ENCODE data around the gene PRR18. TPM values are rescaled to one million over a fixed set of nuclear protein-coding genes. Genes with fewer than 3 reads are reported as not detected.

PRR18 gene
- total RNA-seq, 4 donors from 2014 or later = not detected

DNA sequence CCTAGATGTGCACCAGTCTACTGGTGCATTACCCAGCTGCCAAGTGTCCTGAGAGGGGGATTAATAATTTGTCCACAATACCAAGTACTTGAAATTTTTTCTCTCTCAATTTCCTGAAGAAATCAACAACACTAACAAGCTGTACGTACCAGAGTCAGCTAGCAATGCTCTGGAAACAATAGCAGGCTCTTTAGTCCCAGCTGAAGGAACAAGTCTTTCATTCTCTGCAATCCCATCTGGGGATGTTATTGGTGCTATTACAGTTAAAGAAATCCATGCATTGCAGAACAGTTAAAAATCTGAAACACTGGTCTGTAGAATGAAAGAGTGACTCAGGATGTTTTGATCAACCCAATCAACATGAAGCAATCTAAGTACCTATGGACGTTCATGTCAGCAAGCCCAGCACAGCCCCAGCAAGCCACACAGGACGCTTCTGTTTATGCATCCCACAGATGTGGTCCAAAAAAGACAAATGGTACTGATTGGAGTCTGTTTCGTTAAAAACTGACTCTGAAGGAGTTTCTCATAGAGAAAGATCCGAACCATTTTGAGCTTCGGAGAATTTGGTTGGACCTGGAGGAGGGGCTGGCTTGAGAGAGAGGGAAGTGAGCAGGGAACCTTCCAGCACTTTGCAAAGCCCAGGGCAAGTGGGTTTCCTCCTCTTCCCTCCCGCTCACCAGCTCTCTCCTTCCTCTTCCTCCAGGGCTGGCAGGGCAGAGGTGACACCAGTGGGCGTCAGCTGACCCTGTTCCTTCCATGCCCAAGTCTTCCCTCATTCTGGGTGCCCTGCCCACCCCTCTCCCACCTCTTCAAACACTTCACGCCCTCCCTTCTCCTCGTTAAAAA is 11.9 kb downstream of the PRR18 start:
- intact Hi-C loops (cut with DNase I; ENCODE audit: low total_unique reads) = no loop called here
- Histone ChIP-seq H3K27ac (no peak overlapping the region), H3K4me1 (no peaks in the 10 kb centered on the region), H3K9me3 (no peaks in the 10 kb centered on the region), H3K36me3 (no peaks in the 10 kb centered on the region), H3K4me3 (no peak overlapping the region), H3K27me3 (no peaks in the 10 kb centered on the region)
- no peak for TF ChIP-seq POLR2A (IDR thresholded peaks at IDR 0.05)
- TF ChIP-seq, protein P1, sequence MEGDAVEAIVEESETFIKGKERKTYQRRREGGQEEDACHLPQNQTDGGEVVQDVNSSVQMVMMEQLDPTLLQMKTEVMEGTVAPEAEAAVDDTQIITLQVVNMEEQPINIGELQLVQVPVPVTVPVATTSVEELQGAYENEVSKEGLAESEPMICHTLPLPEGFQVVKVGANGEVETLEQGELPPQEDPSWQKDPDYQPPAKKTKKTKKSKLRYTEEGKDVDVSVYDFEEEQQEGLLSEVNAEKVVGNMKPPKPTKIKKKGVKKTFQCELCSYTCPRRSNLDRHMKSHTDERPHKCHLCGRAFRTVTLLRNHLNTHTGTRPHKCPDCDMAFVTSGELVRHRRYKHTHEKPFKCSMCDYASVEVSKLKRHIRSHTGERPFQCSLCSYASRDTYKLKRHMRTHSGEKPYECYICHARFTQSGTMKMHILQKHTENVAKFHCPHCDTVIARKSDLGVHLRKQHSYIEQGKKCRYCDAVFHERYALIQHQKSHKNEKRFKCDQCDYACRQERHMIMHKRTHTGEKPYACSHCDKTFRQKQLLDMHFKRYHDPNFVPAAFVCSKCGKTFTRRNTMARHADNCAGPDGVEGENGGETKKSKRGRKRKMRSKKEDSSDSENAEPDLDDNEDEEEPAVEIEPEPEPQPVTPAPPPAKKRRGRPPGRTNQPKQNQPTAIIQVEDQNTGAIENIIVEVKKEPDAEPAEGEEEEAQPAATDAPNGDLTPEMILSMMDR (IDR thresholded peaks at IDR 0.05) = no peak
- DNase-seq = no peak

DNA sequence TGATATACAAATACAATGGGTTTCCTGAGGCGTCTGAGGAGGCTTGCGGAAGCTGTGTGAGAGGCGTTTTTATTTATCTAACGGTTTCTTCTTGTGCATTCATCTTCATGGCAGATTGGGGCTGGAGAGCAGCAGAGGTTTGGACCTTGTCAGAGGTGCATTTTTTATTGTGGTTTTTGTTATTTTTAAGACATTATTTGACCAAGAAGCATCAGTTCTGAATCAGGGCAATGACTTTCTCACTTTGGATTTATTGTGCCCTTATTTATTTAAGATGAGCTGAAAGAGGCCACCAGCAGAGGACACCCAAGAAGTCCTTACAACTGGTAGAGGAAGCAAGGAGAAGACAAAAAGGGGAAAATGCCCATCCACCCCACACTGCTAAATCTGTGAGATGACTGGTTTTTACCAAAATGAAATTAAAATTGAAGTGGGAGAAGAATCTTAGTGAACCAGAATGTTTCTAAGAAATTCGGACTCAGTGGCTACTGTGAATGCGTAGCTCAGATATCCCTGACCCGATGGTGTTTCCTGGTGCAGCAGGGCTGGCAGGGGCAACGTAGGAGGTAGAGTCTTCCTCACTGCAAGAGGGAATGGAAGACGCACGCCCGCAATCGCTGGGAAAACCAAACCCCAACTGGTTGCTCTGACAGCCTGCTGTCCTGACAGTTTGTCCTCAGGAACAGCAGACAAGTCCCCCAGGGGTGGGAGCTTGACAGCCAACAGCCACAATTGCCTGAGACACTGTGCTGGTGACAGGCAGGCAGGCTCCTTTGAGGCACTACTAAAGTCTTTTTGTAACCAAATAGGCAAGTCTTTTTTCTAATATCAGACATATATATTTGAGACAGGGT is 14.2 kb downstream of the PRR18 start:
- no peaks in the 10 kb centered on the region for H3K36me3 ChIP-seq
- no peak for TF ChIP-seq POLR2A (IDR thresholded peaks at IDR 0.05)
- TF ChIP-seq, protein P1 (IDR thresholded peaks at IDR 0.05) = no peak
- no peaks in the 10 kb centered on the region for H3K27me3 ChIP-seq
- no peaks in the 10 kb centered on the region for H3K9me3 ChIP-seq
- H3K27ac ChIP-seq = no peak overlapping the region
- no peaks in the 10 kb centered on the region for H3K4me1 ChIP-seq
- intact Hi-C loops (cut with DNase I; ENCODE audit: low total_unique reads) = no loop called here
- no peak for DNase-seq
- H3K4me3 ChIP-seq = no peak overlapping the region

DNA sequence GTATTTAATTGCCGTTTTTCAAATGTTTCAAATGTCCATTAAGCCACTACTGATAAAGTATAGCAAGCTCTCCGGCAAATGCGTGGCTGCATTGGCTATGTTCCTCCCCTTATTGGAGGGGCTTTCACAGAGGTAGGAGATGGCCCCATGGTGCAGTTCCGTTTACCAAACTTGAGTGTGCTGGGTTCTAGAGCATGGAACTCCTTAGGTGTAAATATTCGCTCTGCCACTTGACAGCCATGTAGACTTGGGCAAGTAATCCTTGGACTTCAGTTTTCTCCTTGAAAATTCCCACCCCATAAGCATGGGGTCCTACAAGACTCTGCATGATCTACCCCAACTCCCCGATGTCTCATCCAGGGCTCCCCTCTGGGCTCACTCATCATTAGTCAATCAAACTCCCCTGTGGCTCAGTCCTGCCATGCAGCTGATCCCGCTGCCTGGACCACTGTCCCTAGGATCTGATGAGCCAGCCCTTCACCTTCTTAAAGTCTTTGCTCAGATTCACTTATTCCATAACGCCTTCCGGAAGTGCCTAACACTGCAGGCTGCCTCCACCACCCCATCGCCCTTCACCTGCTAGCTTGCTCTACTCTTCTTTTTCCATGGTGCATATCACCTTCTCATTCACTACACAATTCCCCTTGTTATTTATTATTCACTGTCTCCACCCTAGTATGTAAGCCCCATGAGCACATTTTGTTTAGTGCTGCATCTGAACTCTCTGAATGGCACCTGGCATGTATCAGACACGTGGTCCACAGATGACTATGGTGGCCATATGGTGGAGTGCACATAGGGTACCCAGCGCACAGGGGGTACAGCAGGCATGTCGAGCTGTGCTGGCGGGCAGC is 18.8 kb downstream of the PRR18 start:
- intact Hi-C loops (cut with DNase I; ENCODE audit: low total_unique reads) = no loop called here
- Histone ChIP-seq H3K36me3 (no peaks in the 10 kb centered on the region), H3K9me3 (no peaks in the 10 kb centered on the region), H3K4me1 (no peaks in the 10 kb centered on the region), H3K4me3 (no peak overlapping the region), H3K27ac (no peak overlapping the region), H3K27me3 (no peaks in the 10 kb centered on the region)
- TF ChIP-seq, protein P1 (IDR thresholded peaks at IDR 0.05) = no peak
- TF ChIP-seq POLR2A (IDR thresholded peaks at IDR 0.05) = no peak
- no peak for DNase-seq

DNA sequence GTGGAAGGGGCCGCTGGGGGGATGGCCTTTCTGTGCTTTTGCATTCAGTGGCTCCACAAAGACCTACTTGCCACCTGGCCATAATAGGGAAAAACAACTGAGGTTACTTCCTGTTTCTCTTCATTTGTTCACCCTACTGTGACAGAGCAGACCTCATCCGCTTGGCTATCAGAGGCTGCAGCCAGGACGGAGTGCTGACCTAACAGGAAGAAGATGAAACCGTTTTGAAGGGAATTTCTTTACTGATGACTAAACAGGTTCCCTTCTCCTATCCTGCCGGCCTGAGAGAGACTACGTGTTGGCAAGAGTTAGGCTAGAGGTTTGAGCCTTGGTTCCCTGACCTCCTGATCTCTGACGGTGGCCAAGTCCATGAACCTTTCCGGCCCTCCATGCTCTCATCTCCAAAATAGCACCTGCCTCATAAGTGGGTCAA is 21.3 kb downstream of the PRR18 start:
- TF ChIP-seq POLR2A (IDR thresholded peaks at IDR 0.05) = no peak
- TF ChIP-seq, protein P1 (IDR thresholded peaks at IDR 0.05) = no peak
- H3K9me3 ChIP-seq = no peaks in the 10 kb centered on the region
- no peaks in the 10 kb centered on the region for H3K36me3 ChIP-seq
- H3K4me1 ChIP-seq = no peaks in the 10 kb centered on the region
- intact Hi-C loops (cut with DNase I; ENCODE audit: low total_unique reads) = no loop called here
- no peak for DNase-seq
- no peak overlapping the region for H3K4me3 ChIP-seq
- H3K27ac ChIP-seq = no peak overlapping the region
- no peaks in the 10 kb centered on the region for H3K27me3 ChIP-seq
